ENCODE data around the gene B4GALNT3.

B4GALNT3 gene

DNA sequence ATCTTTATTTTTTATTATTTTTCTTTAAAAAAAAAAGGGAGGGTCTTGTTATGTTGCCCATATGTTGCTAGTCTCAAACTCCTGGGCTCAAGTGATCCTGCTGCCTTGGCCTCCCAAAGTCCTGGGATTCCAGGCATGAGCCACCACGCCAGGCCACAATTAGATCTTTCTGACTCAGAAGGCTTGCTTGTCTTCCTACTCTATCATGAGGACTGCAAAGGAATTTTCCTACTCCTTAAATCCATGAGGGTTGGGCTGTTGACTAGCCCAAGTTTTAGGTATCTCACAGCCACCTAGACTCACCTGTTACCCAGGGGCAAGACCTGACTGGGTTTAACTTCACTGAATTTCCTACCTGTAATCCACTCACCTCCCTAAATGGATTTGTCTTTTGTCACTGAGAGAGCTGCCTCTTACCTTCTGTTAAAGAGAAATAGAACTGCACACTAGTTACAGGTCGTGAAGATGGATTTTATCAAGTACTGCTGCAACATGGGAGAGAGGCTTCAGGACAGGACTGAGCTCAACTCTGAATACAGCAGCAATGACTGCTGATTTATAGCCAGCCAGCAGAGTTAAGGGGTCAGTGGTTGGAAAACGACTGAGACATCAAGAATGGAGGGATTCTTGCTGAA lies 72.3 kb downstream of the B4GALNT3 start:
- TF ChIP-seq POLR2AphosphoS5 (IDR thresholded peaks at IDR 0.05; ENCODE audit: low read depth, low read length) (no peak), SPI1 (IDR thresholded peaks at IDR 0.05; ENCODE audit: low read depth, low read length) (no peak), POU2F2 (IDR thresholded peaks at IDR 0.05; ENCODE audit: low read depth, low read length) (no peak), PAX5 (IDR thresholded peaks at IDR 0.05; ENCODE audit: insufficient read depth, low read length, severe bottlenecking) (no peak), POLR2A (IDR thresholded peaks at IDR 0.05; ENCODE audit: low read depth, low read length) (no peak), TAF1 (IDR thresholded peaks at IDR 0.05; ENCODE audit: low read depth, low read length) (no peak)
- FAIRE-seq (no peak), DNase-seq (ENCODE audit: insufficient read length, low spot score) (no peak)

DNA sequence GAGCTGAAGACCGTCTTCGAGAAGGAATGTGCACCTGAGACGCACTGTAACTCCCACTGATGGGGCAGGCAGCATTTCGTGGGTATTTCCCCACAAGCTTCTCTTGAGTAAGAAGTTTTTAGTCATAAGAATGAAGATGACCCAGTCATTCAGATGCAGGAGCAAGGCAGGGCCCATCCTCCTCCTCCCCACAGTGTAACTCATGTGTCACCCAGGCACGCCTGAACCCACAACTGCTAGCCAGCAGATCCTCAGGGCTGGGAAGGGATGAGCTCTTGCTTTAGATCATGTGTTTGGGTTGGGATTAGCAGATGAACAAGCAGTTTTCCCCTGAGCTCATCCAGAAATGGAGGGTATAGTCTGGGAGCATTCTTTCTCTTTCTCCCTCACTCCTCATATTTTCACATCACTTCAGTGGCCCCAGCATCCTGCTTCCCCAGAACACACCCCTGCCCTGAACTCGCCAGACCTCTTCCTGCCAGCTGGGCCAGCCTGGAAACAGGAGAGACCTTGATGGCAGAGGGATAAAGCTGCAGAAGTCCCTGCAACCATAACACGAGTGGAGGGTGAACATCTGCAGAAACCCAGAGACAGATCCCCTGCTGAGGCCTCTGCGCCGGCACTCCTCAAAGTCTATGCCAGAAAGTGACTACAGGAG lies 73.3 kb downstream of the B4GALNT3 start:
- FAIRE-seq (no peak), DNase-seq (ENCODE audit: insufficient read length, low spot score) (no peak)
- TF ChIP-seq POU2F2 (IDR thresholded peaks at IDR 0.05; ENCODE audit: low read depth, low read length): no peak
- TF ChIP-seq SPI1 (IDR thresholded peaks at IDR 0.05; ENCODE audit: low read depth, low read length): no peak
- TF ChIP-seq POLR2A (IDR thresholded peaks at IDR 0.05; ENCODE audit: low read depth, low read length): no peak
- TF ChIP-seq PAX5 (IDR thresholded peaks at IDR 0.05; ENCODE audit: insufficient read depth, low read length, severe bottlenecking): no peak
- TF ChIP-seq POLR2AphosphoS5 (IDR thresholded peaks at IDR 0.05; ENCODE audit: low read depth, low read length): no peak
- no peak for TF ChIP-seq TAF1 (IDR thresholded peaks at IDR 0.05; ENCODE audit: low read depth, low read length)

DNA sequence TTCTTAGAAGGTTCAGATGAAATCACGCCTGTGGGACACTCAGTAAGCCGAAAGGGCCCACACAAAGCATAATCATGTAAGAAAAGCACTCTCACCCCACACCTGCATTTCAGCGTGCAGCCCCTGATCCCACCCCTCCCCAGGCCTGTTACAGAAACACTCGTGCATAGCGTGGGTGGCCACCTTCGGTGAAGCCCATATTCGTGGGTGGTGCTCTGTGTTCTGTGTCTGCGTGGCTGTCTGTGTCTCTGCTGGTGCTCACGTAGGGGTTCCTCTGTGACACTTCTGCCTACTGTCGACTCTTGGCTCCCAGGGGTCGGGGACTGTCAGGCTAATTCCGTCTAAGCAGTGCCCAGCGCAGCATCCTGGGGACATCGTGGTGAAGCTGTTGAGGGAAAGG lies 74.0 kb downstream of the B4GALNT3 start:
- no peak for TF ChIP-seq POU2F2 (IDR thresholded peaks at IDR 0.05; ENCODE audit: low read depth, low read length)
- no peak for TF ChIP-seq TAF1 (IDR thresholded peaks at IDR 0.05; ENCODE audit: low read depth, low read length)
- no peak for TF ChIP-seq POLR2A (IDR thresholded peaks at IDR 0.05; ENCODE audit: low read depth, low read length)
- TF ChIP-seq SPI1 (IDR thresholded peaks at IDR 0.05; ENCODE audit: low read depth, low read length): no peak
- TF ChIP-seq PAX5 (IDR thresholded peaks at IDR 0.05; ENCODE audit: insufficient read depth, low read length, severe bottlenecking): no peak
- TF ChIP-seq POLR2AphosphoS5 (IDR thresholded peaks at IDR 0.05; ENCODE audit: low read depth, low read length): no peak
- no peak for DNase-seq (ENCODE audit: insufficient read length, low spot score)
- no peak for FAIRE-seq

DNA sequence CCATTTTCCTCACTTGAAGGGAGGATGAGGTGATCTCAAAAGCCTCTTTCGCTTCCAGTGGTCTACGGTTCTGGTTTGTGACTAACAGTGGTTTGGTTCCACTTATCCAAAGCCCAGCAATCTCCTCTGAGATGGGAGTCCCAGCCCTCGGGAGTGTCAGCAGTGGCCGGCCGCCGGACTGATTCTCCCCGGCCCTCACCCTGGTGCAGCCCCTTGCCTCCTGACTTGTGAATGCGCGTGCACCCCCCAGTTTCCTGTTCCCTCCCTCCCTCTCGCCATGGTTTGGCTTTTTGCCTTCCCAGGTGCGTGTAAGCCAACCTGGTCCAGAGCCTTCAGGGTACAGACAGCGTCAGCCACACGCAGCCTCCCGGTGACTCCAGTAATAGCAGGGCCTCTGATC lies 74.5 kb downstream of the B4GALNT3 start:
- FAIRE-seq: no peak
- DNase-seq (ENCODE audit: insufficient read length, low spot score): no peak
- TF ChIP-seq PAX5 (IDR thresholded peaks at IDR 0.05; ENCODE audit: insufficient read depth, low read length, severe bottlenecking) (no peak), POLR2A (IDR thresholded peaks at IDR 0.05; ENCODE audit: low read depth, low read length) (no peak), POLR2AphosphoS5 (IDR thresholded peaks at IDR 0.05; ENCODE audit: low read depth, low read length) (no peak), SPI1 (IDR thresholded peaks at IDR 0.05; ENCODE audit: low read depth, low read length) (no peak), POU2F2 (IDR thresholded peaks at IDR 0.05; ENCODE audit: low read depth, low read length) (no peak), TAF1 (IDR thresholded peaks at IDR 0.05; ENCODE audit: low read depth, low read length) (no peak)

DNA sequence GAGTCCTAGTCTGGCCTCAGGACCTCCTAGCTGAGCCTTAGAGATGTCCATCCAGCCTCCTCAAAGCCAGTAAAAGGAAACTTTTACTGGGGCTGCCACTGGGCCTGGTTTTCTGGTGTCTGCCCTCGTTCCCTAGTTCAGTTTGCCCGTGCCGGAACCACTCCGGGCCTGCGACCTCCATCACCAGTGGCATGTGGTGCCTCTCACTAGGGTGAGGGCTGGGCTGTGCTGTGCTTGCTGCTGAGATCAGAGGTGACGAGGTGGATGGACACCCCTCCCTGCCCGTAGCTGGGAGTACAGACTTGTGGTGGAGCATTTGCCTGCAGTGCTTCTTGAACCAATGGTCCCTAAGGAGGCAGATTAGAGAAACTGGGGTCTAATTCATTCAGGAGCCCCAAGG lies 75.7 kb downstream of the B4GALNT3 start:
- DNase-seq (ENCODE audit: insufficient read length, low spot score) (no peak), FAIRE-seq (no peak)
- no peak for TF ChIP-seq POU2F2 (IDR thresholded peaks at IDR 0.05; ENCODE audit: low read depth, low read length)
- no peak for TF ChIP-seq POLR2AphosphoS5 (IDR thresholded peaks at IDR 0.05; ENCODE audit: low read depth, low read length)
- TF ChIP-seq TAF1 (IDR thresholded peaks at IDR 0.05; ENCODE audit: low read depth, low read length): no peak
- TF ChIP-seq SPI1 (IDR thresholded peaks at IDR 0.05; ENCODE audit: low read depth, low read length): no peak
- TF ChIP-seq PAX5 (IDR thresholded peaks at IDR 0.05; ENCODE audit: insufficient read depth, low read length, severe bottlenecking): no peak
- TF ChIP-seq POLR2A (IDR thresholded peaks at IDR 0.05; ENCODE audit: low read depth, low read length): no peak

DNA sequence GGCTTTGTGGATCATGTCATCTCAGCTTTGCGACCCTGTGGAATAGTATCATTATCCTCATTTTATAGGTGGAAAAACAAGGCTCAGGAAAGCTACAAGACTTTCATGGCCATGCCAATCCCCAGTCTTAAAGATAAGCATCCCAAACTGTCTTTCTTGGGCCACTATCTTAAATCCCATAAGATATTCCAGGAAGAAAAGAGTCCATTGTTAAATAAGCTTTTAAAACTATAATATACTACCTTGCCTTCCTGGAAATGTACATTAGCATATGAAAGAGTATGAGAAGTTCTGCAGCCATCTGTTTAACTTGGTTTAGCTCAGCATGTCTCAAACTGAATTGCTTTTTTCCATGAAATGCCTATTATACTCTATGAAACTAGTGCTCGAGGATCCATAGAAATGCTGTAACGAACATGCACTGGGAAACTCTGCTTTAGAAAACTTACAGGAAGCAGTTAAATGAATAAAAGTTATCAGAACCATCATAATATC lies 77.1 kb downstream of the B4GALNT3 start:
- TF ChIP-seq PAX5 (IDR thresholded peaks at IDR 0.05; ENCODE audit: insufficient read depth, low read length, severe bottlenecking) (no peak), POLR2AphosphoS5 (IDR thresholded peaks at IDR 0.05; ENCODE audit: low read depth, low read length) (no peak), POU2F2 (IDR thresholded peaks at IDR 0.05; ENCODE audit: low read depth, low read length) (no peak), TAF1 (IDR thresholded peaks at IDR 0.05; ENCODE audit: low read depth, low read length) (no peak), SPI1 (IDR thresholded peaks at IDR 0.05; ENCODE audit: low read depth, low read length) (no peak), POLR2A (IDR thresholded peaks at IDR 0.05; ENCODE audit: low read depth, low read length) (no peak)
- FAIRE-seq (no peak), DNase-seq (ENCODE audit: insufficient read length, low spot score) (no peak)

DNA sequence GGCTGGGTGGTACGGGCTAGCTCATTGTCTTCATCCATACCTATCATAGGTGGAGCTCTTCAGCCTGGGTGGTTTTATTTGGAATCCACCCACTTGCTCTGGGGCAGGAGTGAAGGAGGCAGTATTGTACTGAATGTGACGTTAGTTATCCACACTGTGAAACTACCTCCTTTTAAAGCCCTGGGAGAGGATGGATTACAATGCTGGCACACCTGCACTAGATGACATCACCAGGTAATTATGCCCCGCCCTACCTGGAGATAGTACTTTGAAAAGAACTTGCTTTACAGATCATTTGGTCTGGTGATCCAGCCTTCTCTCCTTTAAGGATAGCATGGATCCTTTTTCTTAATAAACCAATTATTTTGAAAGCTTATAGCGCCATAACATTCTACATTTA lies 78.0 kb downstream of the B4GALNT3 start:
- FAIRE-seq (no peak), DNase-seq (ENCODE audit: insufficient read length, low spot score) (no peak)
- TF ChIP-seq POLR2A (IDR thresholded peaks at IDR 0.05; ENCODE audit: low read depth, low read length) (no peak), SPI1 (IDR thresholded peaks at IDR 0.05; ENCODE audit: low read depth, low read length) (no peak), POLR2AphosphoS5 (IDR thresholded peaks at IDR 0.05; ENCODE audit: low read depth, low read length) (no peak), PAX5 (IDR thresholded peaks at IDR 0.05; ENCODE audit: insufficient read depth, low read length, severe bottlenecking) (no peak), TAF1 (IDR thresholded peaks at IDR 0.05; ENCODE audit: low read depth, low read length) (no peak), POU2F2 (IDR thresholded peaks at IDR 0.05; ENCODE audit: low read depth, low read length) (no peak)

DNA sequence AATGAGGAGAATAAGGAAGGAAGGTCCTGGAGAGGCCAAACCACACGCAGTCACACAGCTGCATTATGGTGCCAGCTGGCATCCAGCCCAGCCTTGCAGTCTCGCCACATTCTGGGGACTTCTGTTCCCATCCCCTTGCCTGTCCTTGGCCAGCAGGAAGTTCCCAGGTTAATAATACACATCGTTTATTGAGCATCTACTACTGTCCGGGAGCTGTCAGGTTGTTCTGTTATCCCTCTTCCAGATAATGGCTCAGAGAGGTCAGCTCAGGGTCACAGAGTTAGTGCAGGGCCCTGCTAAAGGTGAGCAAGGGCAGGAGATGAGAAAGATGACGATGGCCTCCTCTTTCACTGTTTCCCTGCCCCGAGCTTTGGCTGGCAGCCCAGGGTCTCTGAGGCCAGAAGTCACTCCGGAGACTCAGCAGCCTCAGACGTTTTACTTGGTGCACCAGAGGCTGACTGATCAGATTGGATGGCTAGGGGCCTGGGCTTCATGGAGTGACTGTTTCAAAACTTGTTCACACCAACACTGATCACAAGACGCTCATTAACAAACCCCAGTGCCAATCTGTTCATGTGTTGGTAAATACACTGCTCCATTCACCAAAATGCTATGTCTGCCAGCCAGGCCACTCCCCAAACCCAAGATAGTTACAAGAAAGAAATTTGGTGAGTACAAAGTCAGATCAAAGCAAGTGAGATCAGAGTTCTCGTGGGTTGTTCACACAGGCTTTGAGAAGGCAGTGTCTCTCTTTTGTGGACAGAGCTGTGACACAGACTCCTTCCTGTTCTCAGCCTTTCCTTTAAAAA lies 79.2 kb downstream of the B4GALNT3 start:
- DNase-seq (ENCODE audit: insufficient read length, low spot score) (no peak), FAIRE-seq (no peak)
- no peak for TF ChIP-seq POU2F2 (IDR thresholded peaks at IDR 0.05; ENCODE audit: low read depth, low read length)
- no peak for TF ChIP-seq TAF1 (IDR thresholded peaks at IDR 0.05; ENCODE audit: low read depth, low read length)
- no peak for TF ChIP-seq PAX5 (IDR thresholded peaks at IDR 0.05; ENCODE audit: insufficient read depth, low read length, severe bottlenecking)
- no peak for TF ChIP-seq POLR2A (IDR thresholded peaks at IDR 0.05; ENCODE audit: low read depth, low read length)
- no peak for TF ChIP-seq SPI1 (IDR thresholded peaks at IDR 0.05; ENCODE audit: low read depth, low read length)
- no peak for TF ChIP-seq POLR2AphosphoS5 (IDR thresholded peaks at IDR 0.05; ENCODE audit: low read depth, low read length)
